ENCODE results near the gene YY2.

The YY2 gene

DNA sequence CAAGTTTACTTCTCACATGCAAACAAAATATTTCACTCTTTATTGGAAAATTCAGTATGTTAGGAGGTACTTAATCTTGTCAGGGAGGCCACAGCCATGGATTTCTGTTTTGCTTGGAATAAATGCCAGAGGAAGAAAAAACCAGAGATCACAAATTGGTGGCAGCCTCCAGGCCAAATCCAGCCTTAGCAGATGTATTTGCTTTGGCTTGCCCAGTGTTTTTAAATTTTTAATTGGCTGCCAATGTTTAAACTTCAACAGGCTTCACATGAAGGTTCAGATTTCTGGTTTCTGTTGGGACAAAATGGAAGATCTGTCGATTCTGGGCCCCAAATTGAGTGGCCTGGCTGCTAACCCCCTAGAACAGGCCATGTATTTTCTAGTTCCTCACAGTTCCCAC, 19.2 kb downstream of the YY2 start:
- no peak for DNase-seq

DNA sequence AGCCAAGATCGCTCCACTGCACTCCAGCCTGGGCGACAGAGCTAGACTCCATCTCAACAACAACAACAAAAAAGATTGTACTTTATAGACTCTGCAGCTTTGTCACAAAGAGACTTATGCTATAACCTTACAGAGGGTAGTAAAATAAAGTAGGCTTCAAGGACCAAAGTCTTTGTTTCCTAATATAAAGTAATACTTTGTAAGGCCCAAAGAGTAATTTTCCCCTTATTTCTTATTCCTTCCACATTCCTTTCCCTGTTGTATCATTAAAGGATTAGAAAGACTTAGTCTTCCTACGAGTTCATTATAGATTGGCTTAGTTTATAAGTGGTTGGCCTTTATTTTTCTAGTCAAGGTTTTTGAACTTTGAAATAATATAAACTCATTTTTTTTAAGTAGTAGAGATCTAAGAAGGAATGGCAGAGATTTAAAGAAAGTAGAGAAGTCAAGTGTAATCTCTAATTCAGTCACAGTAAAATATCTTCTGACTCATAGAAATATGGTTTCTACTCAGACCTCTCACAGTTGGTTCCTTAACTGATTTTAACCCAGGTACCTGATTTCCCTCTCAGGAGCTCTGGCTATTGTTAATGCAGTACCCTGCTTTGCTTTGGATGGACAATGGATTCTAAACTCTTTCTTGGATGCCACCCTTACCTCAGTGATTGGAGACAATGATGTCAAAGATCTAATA, 26.2 kb downstream of the YY2 start:
- no peak for DNase-seq

DNA sequence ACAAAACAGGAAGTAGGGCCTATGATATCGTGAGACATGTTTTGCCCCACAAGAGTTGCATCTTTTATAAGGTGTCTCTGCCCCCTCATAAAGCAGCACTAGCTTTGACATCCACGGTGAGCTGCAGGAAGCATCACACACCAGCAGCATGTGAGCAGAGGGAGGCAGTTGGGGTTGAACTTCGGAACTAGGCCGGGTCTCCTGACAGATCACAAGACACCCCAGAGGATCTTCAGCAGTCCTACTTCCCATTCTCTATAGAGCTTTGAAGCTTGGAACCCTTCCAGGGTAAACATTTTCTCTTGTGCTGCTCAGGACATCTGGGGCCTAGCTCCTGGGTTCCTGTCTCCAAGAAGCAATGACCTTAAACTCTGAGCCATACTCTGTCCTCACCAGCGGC, 27.5 kb downstream of the YY2 start:
- DNase-seq, result no peak

DNA sequence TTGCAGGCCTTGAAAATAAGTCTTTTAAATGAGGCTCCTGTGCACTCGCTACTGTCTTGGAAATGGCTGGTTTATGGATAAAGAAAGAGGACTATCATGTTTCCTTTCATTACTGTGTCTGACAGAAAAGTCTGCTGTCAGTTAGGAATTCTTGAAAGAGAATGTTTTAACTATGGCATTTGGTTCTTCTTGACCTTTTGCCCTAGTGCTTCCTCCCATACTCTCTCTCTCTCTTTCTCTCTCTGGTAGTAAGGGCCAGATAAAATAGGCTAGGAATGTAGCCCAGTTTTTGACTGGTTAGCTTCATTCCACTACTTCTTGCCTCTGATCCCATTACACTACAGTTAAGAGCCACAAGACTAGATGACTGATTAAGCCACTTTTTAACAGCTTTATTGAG, 29.8 kb downstream of the YY2 start:
- DNase-seq, result no peak

DNA sequence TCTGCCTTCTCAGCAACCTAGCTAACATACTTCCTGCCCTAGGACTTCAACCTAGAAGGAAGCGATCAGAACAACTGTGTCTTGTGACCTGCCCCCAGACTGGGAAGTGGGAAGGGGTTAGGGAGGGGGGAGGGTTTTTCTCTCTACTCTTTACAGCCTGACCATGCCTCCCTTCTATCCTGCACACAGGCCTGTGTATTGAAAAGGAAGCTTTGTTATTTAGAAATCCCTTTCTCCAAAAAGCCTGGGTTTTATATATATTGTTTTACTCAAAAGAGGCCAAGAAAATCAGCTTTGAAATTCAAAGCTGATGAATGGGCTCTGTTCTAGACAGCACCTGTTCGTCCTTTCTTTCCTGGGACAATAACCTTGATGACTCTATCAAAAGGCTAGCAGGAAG, 49.5 kb downstream of the YY2 start:
- DNase-seq, result no peak

DNA sequence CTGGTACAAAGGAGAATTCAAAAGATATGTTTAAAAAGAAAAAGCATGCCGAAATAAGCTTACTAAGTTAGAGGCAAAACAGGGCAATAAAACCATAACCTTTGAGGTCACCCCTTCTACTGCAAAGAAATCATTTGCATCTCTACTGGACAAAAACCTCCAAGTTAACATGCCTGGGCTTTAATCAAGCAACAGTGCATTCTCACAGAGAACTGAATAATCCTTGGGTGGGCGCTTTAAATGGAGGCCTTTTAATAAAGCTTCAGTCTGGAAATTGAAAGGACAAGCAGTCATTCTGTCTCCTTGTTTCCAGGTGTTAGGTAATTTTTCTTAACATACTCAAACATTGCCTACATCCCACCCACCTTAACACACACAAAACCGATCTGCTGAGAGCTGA, 50.2 kb downstream of the YY2 start:
- no peak for DNase-seq

DNA sequence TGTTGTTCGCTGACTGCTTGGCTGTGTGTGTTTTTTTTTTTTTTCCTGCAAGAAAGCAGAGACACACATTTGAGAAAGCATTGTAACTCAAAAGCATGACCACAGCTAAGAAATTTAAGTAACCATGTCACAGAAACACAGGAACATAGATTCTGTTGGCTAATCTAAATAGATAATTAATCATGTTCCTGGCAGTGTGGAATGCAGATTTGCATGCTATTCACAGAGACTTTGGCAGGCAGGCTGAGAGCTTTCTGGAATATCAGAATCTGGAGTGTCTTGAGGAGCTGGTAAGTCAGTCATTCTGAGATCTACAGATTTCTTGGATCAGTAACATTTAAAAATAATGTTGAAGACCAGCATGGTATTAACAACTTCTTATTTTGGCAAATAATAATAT, 51.5 kb downstream of the YY2 start:
- DNase-seq, result no peak

All from CD4-positive, alpha-beta T cell treated with Interleukin-4 for 1 hour (primary cell).